AG08395 (cell line): Measurements from ENCODE around the gene GRID1.
A peak's percentile ranks its signal among the peaks of the same experiment; 100 is the strongest.

Experiments
- DNase-seq: peaks from one replicate; pipeline ENCODE4 v3.0.0; 2012; ENCODE audit warnings: mixed read lengths, low spot score

Gene GRID1

GRCh38 chr10:86266446-86267242, 100.0 kb downstream of the GRID1 start:
- DNase-seq, result no peak

GRCh38 chr10:86265895-86266259, 100.7 kb downstream of the GRID1 start:
- no peak for DNase-seq

GRCh38 chr10:86265236-86265894, 101.2 kb downstream of the GRID1 start:
- DNase-seq, result no peak

- no peak for DNase-seq
Measured at GRCh38 chr10:86264481-86265231, 101.9 kb downstream of the GRID1 start.

- no peak for DNase-seq
Measured at GRCh38 chr10:86263907-86264306, 102.7 kb downstream of the GRID1 start.

GRCh38 chr10:86263209-86263608, 103.4 kb downstream of the GRID1 start:
- no peak for DNase-seq

GRCh38 chr10:86262688-86263181, 103.9 kb downstream of the GRID1 start:
- no peak for DNase-seq

GRCh38 chr10:86261941-86262687, 104.5 kb downstream of the GRID1 start:
- DNase-seq, result no peak

- DNase-seq, result no peak
Measured at GRCh38 chr10:86261470-86261869, 105.1 kb downstream of the GRID1 start.

GRCh38 chr10:86260564-86260963, 106.0 kb downstream of the GRID1 start:
- no peak for DNase-seq

- no peak for DNase-seq
Measured at GRCh38 chr10:86259901-86260562, 106.6 kb downstream of the GRID1 start.

GRCh38 chr10:86258941-86259340, 107.7 kb downstream of the GRID1 start:
- DNase-seq, result no peak

- DNase-seq, result peak; percentile 31
Measured at GRCh38 chr10:86258499-86258898, 108.1 kb downstream of the GRID1 start.

GRCh38 chr10:86257683-86258082, 108.9 kb downstream of the GRID1 start:
- no peak for DNase-seq

- DNase-seq, result no peak
Measured at GRCh38 chr10:86256690-86257315, 109.8 kb downstream of the GRID1 start.

GRCh38 chr10:86255405-86256251, 111.0 kb downstream of the GRID1 start:
- no peak for DNase-seq

GRCh38 chr10:86254526-86255174, 111.9 kb downstream of the GRID1 start:
- no peak for DNase-seq

GRCh38 chr10:86254081-86254480, 112.5 kb downstream of the GRID1 start:
- DNase-seq, result no peak
